H1 (cell line): ENCODE results near the gene HDLBP. TPM values are rescaled to one million over a fixed set of nuclear protein-coding genes. Genes with fewer than 3 reads are reported as not detected.

ENCODE experiments used
- ATF2 ChIP-seq: IDR thresholded peaks from 2 replicates; pipeline ENCODE4 v1.6.1; 2012; ENCODE audit warnings: low read length, inconsistent platforms
- JUN ChIP-seq: IDR thresholded peaks from 2 replicates; pipeline ENCODE4 v1.6.1; 2011; ENCODE audit warnings: low read depth, mild to moderate bottlenecking, improper control_type of control experiment, low read length
- POLR2AphosphoS5 ChIP-seq: IDR thresholded peaks from 2 replicates; pipeline ENCODE4 v1.6.1; 2011; ENCODE audit warnings: low read depth, low read length
- polyA plus RNA-seq, 7 experiments: library from polyadenylated mRNA; depleted of rRNA in 3 of 7; stranded (reverse) in 5 of 7; unstranded in 2 of 7; fragments of >200 nt in 5 of 7; fragments of 200-250 nt in 2 of 7; gene quantifications; 1 replicate in 5 of 7; 2 replicates in 1 of 7; 4 replicates in 1 of 7; pipeline versions ENCODE4 v1.2.1 to v1.2.3, GENCODE V29; 2011 to 2013; ENCODE audit warnings: missing spikeins in 2 of 7, mixed read lengths in 2 of 7
- total RNA-seq: library from RNA; stranded (reverse); fragmentation: NEBNext Ultra II Directional; extraction: Animal tissue kit (Norgen Biotek cat#: 25700); gene quantifications from 2 replicates; pipeline ENCODE4 v1.2.1, GENCODE V29; 2021

The HDLBP gene
- total and polyA plus RNA-seq, 2 of the 8 experiments (the other 6 are each of a cell fraction or from before 2014, with no cell fraction given) = 185 to 360 TPM

GRCh38 chr2:241261628-241262027, 53.8 kb downstream of the HDLBP start (continued):
- no peak for TF ChIP-seq ATF2
- TF ChIP-seq JUN = no peak
- no peak for TF ChIP-seq POLR2AphosphoS5
- TF ChIP-seq, all 59 proteins: peak for 0
